GM18870 (cell line): ENCODE results near the gene BAIAP3.
"Not testable (repeated sequence)": the region's sequence is repeated elsewhere in the genome, so short reads cannot be mapped to it uniquely, and the experiment has no call there.

Source experiments
- ATAC-seq: cut with Tn5 transposase; IDR thresholded peaks from one replicate; pipeline ENCODE4 v1.9.1; 2021; ENCODE audit warnings: moderate library complexity; ENCODE audit not compliant: unreplicated experiment

BAIAP3 gene

DNA sequence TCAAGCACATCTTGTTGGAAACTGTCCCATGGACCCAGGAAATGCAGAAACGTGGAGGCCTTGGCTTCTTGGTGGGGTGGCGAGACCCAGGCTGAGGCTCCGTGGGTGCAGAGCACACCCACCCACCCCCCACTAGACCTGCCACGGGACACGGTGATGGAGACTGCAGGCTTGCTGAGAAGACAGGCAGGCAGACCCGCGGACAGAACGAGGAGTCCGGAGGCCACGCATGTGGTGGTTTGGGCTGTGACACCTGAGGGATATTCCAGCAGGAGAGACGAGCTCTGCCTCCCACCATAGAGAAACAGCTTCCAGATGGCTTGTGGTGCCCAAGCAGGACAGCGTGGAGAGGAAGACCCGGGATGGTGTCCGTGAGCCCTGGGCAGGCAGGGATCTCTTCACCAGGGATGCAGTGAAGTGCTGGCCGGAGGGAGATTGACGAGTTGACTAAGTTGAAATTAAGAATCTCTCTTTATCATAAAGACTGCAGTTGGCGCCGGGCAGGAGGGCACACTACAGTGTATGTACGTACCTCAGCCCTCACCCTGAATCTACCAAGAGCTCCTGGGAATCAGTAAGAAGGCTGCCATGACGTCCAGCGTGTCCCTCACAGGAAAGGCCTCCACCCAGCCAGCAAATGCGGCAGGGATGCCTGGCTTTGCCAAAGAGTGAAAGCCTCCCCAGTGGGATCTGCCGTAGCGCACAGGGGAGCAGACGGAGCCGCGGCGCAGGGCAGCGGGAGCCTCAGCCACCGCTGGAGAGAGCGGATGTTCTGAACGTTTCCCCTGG, 15.8 kb upstream of the BAIAP3 start:
- ATAC-seq: no peak

DNA sequence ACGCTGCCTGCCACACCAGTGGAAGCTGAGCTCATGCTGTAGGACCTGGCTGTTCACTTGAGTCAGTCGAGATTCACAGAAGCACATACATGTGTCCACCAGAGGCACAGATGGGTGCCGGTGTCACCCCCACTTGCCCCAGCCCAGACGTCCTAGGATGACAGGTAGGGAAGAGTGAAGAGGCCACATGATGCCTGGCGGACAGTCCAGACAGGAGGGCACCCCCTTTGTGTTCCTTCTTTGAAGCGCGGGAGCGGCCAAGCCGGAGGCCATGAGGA, 15.2 kb upstream of the BAIAP3 start:
- no peak for ATAC-seq

DNA sequence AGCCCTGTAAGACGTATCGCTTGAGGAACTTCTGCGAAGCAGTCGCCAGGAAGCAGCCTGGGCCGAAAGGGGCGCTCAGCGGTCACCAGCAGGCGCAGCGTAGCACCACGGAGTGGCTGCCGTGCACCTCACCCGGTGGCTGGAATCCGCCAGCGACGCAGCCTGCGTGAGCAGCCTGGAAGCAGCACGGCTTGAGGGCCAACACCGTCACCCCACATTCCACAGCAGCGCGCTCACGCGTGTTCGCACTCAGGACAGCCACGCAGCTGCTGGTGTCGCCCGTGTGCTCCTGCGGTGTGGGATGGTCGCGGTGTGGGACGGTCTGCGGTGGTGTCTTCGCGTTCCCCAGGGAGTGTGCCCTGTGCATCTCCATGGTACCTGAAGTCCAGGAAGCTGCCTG, 14.4 kb upstream of the BAIAP3 start:
- ATAC-seq: no peak

DNA sequence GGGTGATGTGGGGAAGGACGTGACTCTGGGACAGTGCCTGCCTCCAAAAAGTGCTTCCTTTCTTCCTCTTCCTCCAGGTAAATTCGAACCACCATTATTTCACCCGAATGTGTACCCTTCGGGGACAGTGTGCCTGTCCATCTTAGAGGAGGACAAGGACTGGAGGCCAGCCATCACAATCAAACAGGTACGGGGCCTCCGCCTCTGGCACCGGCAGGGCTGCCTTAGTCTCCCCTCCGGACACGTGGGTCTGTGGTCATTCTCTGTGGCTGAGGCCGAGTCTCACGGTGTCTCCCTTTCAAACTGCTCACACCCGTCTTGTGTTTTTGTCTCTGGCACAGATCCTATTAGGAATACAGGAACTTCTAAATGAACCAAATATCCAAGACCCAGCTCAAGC, 13.3 kb upstream of the BAIAP3 start:
- ATAC-seq: no peak

DNA sequence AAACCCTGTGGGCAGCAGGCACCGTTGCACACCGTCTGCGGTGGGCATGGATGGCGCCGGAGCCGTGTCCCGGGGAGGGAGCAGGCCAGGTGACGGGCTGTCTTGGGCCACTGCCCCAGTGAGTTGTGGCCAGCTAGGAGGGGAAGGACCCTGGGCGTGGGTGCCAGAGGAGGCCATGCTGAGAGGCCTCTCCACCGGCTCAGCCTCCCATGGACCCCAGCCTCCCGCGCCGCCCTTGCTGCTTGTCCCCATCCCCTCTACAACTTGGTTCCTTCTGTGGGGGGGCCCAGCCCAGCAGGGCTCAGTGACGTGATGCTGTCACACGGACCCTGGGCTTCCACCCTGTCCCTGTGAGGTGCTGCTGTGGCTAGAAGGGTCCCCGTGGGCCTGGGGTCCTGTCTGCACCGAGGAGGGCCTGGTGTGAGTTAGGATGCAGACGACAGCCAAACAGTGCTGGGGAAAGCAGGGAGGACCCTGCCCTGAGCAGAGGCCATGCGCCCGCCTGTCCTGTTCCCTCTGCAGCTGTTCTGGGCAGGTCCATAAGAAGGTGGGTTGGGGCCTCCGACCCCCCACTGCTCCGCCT, 12.7 kb upstream of the BAIAP3 start:
- ATAC-seq: no peak

DNA sequence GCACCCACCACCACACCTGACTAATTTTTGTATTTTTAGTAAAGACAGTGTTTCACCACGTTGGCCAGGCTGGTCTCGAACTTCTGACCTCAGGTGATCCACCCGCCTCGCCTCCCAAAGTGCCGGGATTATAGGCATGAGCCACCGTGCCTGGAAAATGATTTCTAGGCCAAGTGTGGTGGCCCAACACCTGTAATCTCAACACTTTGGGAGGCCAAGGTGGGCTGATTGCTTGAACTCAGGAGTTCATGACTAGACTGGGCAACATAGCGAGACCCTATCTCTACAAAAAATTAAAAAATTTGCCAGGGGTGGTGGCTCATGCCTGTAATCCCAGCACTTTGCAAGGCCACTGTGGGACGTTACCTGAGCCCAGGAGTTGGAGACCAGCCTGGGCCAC, 11.0 kb upstream of the BAIAP3 start:
- no peak for ATAC-seq

DNA sequence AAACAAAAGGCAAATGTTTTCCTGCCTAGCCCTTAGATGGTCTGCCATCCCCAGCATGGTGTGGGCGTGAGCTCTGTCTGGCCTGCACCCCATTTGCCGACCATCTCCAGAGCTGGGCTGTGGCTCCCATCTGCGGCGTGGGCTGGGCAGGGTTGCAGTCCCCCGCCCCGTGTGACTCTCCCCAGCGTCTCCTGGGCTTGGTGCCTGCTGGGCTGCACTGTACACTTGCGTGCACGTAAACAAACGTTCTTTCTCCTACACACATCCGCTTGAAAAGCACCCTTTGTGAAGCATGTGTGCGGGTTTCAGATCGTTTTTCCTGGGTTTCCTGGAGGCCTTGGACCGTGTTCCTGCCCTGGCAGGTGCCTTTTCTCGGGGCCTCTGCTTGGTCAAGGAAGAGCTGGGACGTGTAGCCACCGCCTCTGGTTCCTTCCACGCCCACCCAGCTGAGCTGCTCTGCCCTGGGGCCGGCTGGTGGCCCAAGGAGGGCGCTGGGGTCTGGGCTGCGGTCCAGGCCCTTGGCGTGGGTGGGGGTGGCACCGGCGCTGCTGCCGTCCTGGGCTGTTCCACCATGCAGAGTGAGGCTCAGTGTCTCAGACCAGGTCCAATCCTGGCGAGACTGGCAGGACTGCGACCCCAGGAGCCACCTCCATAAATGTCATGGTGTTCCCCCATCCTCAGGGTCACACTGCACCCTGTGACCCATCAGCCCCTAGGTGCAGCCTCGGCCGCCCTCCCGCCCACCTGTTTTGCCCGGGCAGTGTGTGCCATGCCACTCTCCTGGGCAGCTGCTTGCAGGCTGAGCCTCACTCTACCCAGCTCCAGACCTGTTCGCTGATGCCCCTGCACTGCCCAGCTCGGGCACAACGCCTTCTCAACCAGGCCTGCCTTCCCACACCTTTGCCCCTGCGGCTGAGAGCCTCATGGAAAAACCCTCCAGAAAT, 9.9 kb upstream of the BAIAP3 start:
- ATAC-seq: no peak

DNA sequence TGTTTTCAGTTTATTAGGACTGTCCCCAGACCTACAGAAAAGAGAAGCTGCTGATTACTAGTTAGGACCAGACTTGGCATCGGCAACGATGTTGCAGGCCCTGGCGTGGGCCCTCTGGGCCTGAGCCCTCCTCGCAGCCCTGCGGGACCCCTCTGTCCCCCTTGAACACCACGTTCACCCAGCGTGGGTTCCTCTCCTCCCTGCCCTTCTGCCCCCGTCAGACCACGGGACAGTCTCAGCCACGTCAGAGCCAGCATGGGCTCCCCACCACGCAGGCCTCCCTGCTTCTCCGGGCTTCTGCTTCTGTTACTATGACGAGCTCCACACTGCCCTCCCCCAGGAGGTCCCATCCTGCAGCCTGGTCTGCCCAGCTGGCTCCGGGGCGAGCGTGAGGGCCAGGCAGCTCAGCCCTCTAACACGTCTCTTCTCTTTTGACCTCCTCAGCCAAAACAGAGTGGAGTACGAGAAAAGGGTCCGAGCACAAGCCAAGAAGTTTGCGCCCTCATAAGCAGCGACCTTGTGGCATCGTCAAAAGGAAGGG, 9.1 kb upstream of the BAIAP3 start:
- ATAC-seq: no peak

DNA sequence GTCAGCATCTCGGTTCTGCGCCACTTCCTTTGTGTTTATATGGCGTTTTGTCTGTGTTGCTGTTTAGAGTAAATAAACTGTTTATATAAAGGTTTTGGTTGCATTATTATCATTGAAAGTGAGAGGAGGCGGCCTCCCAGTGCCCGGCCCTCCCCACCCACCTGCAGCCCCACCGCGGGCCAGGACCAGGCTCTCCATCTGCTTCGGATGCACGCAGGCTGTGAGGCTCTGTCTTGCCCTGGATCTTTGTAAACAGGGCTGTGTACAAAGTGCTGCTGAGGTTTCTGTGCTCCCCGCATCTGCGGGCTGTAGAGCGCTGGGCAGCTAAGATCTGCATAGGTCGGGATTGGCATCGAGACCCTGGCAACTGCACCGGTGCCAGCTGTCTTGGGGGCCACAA, 8.2 kb upstream of the BAIAP3 start:
- no peak for ATAC-seq

DNA sequence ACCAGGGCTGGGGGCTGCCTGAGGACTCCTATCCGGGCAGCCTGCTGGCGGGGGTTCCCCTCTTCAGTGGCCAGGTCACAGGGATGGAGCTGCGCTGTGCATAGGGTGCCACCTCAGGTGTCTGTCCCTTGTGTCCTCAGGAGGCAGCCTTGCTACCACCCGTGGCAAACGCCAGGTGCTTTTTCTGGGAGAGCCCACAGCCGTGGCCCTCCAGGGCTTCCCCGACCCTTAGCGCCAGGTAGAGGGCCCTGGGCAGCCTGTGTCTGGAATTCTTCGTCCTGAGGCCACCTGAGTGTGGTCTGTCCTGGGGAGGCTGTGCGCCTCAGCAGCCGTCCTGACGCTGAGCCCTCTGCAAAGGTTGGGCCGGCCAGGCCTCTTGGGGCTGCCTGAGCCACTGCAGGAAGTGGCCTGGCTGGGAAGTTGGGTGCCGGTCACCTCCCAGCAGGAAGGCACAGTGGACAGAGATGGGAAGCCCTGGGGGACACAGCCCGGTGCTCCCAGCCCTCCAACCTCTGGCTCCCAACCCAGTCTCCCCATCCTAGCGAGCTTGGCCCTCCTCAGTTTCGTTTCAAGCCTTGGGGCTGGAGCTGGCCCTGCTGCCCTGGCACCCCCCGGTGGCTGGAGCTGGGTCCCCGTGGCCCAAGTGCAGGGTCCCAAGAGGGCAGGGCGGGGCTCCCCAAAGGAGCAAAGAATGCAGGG, 7.6 kb upstream of the BAIAP3 start:
- no peak for ATAC-seq

DNA sequence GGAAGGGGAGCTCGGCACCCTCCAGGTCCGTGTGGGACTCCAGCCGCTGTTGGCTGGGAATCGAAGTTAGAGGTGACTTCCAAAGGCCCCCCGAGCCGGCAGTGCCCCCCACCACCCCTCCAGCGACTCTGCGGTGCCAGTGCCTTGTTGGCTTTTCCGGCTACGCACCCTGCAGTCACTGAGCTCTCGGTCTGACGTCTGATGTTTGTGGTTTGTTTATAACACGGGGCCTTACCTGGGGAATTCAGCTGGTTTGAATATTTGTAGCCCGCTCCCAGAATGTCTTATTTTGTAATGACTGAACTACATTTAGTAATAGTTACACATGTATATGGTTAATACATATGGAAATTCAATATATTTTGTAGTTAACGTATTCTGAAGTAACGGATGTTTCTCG, 7.1 kb upstream of the BAIAP3 start:
- no peak for ATAC-seq

DNA sequence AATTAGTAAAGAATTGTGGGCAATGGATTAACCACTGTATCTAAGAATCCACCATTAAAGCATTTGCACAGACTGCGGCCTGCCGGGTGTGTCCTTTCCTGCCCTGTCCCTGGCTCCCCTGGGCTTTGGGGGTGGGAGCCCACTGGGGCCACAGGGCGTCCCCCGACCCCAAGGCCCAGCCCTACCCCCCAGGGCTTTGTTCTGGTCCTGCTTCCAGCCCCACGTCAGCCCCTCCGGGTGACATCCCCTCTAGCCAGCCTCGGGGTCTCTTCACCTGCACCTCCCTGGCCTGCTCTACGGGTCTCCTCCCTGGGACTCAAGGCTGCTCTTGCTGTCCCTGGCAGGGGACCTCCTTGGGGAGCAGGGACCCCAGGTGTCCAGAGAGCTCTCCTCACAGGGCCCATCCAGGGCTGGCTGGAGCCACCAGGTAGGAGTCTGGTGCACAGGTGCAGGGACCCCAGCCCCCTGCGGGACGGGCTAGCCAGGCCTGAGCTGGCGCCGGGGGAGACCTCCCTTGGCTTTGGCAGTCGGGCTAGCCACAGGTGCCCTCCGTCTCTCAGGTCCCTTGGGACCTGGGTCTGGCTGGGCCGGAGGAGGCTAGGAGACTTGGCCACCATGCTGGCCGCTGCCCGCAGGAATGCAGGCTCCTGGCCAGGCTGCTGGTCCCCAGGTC, 6.4 kb upstream of the BAIAP3 start:
- ATAC-seq: no peak

DNA sequence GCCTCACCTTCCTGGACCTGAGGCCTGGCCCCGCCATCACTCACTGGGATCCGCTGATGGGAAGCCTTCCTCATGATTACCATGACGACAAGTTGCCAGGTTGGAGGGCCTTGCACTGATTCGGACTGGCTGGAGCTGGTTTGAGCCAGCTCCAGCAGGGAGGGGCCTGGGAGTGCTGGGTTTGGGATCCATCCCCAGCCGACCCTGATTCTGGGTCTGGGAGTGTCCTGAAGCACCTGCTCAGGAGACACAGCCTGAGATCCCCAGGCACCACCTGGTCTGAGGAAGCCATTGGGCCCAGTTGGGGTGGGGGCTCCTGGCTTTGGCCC, 5.9 kb upstream of the BAIAP3 start:
- ATAC-seq: no peak

DNA sequence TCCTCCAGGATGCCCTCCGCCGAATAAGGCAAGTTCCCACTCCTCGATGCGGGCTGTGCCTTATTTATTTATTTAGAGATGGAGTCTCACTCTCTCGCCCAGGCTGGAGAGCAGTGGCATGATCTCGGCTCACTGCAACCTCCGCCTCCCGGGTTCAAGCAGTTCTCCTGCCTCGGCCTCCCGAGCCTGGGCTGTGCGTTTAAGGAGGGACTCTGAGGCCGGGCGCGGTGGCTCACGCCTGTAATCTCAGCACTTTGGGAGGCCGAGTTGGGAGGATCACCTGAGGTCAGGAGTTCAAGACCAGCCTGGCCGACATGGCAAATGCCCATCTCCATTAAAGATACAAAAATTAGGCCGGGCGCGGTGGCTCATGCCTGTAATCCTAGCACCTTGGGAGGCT, 5.3 kb upstream of the BAIAP3 start:
- not testable (repeated sequence) for ATAC-seq

DNA sequence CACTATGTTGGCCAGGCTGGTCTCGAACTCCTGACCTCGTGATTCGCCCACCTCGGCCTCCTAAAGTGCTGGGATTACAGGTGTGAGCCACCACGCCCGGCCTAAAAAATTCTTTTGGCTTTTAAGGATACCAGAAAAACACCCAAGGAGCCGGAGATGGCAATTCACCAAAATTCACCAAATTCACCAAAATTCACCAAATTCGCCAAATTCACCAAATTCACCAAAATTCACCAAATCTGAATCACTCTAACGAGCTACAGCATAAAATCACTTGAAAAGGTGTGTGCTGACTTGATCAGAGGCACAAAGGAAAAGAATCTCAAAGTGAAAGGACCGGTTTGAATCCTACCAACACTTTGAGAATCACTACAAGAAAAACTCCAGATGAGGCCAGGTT, 4.5 kb upstream of the BAIAP3 start:
- ATAC-seq: not testable (repeated sequence)

DNA sequence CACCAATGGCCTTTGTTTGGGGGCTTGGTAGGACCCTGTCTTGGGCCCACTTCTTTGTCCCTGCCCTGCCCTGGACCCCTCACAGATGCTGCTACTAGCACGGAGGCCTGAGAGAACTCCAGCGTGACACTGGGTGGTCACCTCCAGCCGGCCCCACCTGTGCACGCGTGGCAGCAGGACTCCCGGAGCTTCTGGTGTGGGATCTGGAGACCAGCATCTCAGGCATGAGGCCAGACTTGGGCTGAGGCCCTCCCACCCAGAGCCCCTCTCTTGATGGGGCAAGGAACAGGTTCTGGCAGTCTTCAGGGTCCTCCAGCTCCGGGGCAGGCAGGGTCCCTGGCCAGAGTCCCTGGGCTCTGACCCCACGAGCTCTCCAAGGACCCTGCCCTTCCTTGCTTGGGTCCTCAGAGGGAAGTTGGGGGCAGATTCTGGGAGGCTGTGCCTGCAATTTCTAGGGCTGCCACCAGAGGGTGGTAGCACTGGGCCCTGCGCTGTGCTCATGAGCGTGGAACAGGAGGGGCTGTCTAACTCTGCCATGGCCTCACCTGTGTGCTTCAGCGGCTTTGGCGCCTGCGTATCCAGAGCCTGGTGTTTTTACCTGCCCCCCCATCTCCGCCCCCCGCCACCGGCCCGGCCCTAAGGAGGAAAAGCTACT, 3.1 kb upstream of the BAIAP3 start:
- ATAC-seq: no peak

DNA sequence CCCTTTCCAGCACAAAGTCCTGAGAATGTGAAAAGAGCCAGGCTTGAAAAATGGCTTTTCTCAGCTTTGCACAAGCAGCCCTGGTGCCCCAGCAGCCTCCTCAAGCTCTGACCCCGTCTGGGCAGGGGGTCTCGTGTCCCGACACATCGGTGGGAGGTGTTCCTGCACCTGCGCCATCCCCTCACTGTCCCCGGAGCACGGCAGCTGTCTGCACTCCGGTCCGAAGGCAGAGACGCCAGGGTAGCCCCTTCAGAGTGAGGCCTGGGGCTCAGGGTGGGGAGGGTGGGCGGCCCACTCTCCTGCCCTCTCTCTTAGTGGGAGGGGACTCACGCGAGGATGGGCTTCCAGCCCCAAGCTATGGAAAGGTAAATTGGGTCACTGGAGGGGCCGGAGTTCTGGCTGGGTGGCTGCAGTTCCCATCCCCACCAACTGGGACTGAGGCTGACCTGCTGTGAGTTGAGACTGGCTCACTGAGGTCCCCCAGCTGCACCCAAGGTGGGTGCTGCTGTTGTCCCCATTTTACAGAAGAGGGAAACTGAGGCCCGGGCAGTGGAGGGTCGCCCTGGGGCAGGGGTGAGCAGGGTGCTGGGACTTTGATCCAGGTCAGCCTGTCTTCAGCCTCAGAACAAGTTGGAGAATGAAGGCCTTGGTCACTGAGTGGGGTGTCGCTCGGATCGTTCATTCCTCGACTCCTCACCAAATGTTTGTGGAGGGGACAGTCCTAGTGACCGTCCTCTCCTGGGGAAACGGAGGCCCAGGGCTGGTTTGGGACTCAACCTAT, 2.3 kb upstream of the BAIAP3 start:
- no peak for ATAC-seq

DNA sequence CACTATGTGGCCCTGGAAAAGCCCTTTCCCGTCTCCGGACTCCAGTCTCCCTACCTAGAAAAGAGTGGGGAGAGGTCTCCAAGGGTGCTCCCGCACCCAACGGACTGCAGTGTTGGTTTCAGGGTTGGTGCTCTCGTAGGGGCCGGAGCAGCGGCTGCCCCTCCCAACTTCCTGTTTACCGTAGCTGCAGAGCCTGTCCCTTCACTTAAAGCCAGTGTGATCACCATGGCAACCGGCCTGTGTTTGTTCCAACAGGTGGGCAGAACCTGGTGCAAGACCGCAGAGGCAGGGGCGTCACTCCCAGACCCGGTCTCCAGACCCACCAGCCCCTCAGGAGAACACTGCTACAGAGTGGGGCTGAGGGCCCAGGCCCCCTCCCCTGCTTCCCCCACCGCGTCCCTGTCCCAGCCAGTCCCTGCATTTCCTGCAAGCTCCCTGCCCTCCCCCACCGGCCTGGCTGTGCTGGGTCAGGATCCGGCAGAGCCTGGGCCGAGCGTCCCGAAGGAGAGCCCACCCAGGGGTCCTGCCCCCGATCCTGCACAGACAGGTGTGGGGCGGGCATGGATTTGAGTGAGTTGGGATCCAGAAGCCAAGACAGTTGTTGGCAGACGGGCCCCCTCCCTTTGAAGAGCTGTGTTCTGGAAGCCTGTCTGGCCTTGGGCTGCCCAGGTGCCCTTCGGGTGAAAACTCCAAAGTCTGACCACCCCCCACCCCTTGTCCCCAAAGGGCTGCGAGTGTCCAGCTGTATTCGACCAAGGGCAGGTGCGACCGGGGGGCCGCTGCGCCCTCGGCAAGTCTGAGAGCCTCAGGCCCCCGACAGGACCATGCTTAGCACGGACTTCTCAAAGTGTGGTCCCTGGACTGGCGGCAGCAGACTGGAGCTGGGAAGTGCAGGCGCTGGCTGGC, 1.5 kb upstream of the BAIAP3 start:
- no peak for ATAC-seq
